Measurements from ENCODE around the gene DAND5.

DAND5 gene

DNA sequence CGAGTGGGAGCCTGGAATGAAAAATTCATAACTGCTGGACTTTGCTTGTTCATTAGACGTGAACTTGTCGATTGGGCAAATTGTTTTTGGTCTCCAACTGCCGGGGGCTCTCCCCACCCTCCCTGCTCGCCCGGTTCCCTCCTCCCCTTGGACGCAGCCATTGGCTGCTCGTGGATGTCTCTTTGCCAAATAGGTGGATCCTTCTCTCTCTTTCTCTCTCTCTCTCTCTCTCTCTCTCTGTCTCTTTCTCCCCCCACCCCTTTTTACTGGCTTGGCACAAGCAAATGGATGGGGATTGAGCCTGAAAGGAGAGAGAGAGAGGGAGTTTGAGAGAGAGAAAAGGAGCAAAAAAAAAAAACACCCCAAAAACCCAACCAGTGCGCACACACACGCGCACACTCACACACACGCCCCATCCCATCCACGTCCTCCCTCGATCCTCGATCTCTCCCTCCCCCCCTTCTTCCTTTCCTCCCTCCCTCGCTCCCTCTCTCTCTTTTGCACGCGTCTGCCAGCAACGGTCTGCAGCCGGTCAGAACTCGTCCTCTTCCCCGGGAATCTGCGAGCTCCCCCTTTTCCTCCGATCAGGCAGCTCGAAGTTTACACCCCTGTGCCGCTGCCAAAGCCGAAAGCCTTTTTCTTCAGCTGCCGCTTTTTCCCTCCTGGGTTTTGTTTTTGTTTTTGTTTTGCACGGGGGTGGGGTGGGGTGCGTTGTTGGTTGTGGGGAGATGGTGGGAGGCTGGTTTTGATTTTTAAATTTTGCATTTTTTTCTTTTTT is 53.7 kb downstream of the DAND5 start:
- no peak for DNase-seq (ENCODE audit: low read depth in 2 of 2)

DNA sequence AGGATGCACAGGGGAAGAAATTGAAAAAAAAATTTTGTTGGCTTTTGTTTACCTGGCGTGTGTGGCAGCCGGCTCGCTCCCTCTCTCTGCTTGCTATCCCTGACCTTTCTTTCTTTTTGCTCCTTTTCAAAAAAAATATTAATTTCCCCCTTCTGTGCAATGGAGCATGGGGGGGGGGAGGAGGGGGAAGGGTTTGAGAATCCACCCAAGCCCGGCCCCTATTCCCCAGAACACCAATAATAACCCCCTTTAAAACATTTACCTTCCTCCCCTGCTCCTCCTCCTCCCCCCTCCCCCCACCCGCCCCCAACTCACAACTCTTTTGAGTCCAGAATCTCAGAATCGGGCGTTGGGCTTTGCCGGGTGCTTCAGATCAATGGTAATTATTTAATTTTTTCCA is 54.3 kb downstream of the DAND5 start:
- DNase-seq (ENCODE audit: low read depth in 2 of 2) = no peak

Data from stimulated activated CD8-positive, alpha-beta memory T cell treated with anti-CD3 and anti-CD28 coated beads, Interleukin-7, amount 100 ng/mL, for 4 hours (primary cell).